MG63 (cell line): ENCODE data around the gene HAUS5. TPM values are rescaled to one million over a fixed set of nuclear protein-coding genes. Genes with fewer than 3 reads are reported as not detected.

Source experiments
- DNase-seq: peaks from one replicate; pipeline ENCODE4 v3.0.0-alpha.2; 2020
- H3K27me3 ChIP-seq: fragments of 250-450 bp; sonication (Bioruptor Pico); 2 replicates; pipeline ENCODE4 v1.5.1; 2020; ENCODE audit warnings: mild to moderate bottlenecking, moderate library complexity
- H3K36me3 ChIP-seq: fragments of 250-450 bp; sonication (Bioruptor Pico); 2 replicates; pipeline ENCODE4 v1.5.1; 2020; ENCODE audit warnings: mild to moderate bottlenecking, moderate library complexity
- H3K4me3 ChIP-seq: fragments of 250-450 bp; sonication (Bioruptor Pico); 2 replicates; pipeline ENCODE4 v1.5.1; 2020; ENCODE audit warnings: mild to moderate bottlenecking, moderate library complexity
- H3K9me3 ChIP-seq: fragments of 250-450 bp; sonication (Bioruptor Pico); 2 replicates; pipeline ENCODE4 v1.5.1; 2020; ENCODE audit warnings: mild to moderate bottlenecking, moderate library complexity
- total RNA-seq: library from RNA; depleted of rRNA; stranded (reverse); fragments of >200 nt; shearing (Covaris generic); gene quantifications from 2 replicates; pipeline ENCODE4 v1.2.3, GENCODE V29; 2014; ENCODE audit warnings: low replicate concordance

The HAUS5 gene
- total RNA-seq, 1 experiment from 2014 or later: 18.2 TPM

- H3K9me3 ChIP-seq: no peaks in the 10 kb centered on the region
- peak within 1 kb of the TSS; percentile 96 for H3K4me3 ChIP-seq
- no peaks in the 10 kb centered on the region for H3K27me3 ChIP-seq
- DNase-seq: peak; percentile 98
- peaks cover 34% of the 10 kb centered on the region for H3K36me3 ChIP-seq
Measured at GRCh38 chr19:35628565-35629331, 16.2 kb downstream of the HAUS5 start, which contains the start of gene RBM42. Gene RBM42 (plus strand): TSS chr19:35629036. CDS start chr19:35629154, 118 bp downstream.

- H3K36me3 ChIP-seq: peaks cover 39% of the 10 kb centered on the region
Measured at GRCh38 chr19:35629332-35629633, 16.7 kb downstream of the HAUS5 start.

GRCh38 chr19:35633727-35634440 lies 21.3 kb downstream of the HAUS5 start:
- Histone ChIP-seq H3K9me3 (no peaks in the 10 kb centered on the region), H3K4me3 (no peak overlapping the region), H3K36me3 (peaks cover 68% of the 10 kb centered on the region), H3K27me3 (no peaks in the 10 kb centered on the region)
- no peak for DNase-seq

More at GRCh38 chr19:35629332-35629633, 16.7 kb downstream of the HAUS5 start:
- H3K4me3 ChIP-seq: peak overlapping the region; percentile 96
- DNase-seq: no peak
- H3K9me3 ChIP-seq: no peaks in the 10 kb centered on the region
- H3K27me3 ChIP-seq: no peaks in the 10 kb centered on the region

GRCh38 chr19:35636651-35637050 lies 24.1 kb downstream of the HAUS5 start:
- H3K27me3 ChIP-seq: no peaks in the 10 kb centered on the region
- no peak for DNase-seq
- H3K4me3 ChIP-seq: no peak overlapping the region
- H3K9me3 ChIP-seq: no peaks in the 10 kb centered on the region
- peaks cover 53% of the 10 kb centered on the region for H3K36me3 ChIP-seq

- no peak for DNase-seq
- peaks cover 48% of the 10 kb centered on the region for H3K36me3 ChIP-seq
Measured at GRCh38 chr19:35637165-35637564, 24.6 kb downstream of the HAUS5 start.

GRCh38 chr19:35639321-35639639 lies 26.7 kb downstream of the HAUS5 start:
- no peak overlapping the region for H3K4me3 ChIP-seq
- no peaks in the 10 kb centered on the region for H3K9me3 ChIP-seq
- no peaks in the 10 kb centered on the region for H3K27me3 ChIP-seq
- H3K36me3 ChIP-seq: peaks cover 28% of the 10 kb centered on the region
- no peak for DNase-seq

More at GRCh38 chr19:35637165-35637564, 24.6 kb downstream of the HAUS5 start:
- H3K9me3 ChIP-seq: no peaks in the 10 kb centered on the region
- no peaks in the 10 kb centered on the region for H3K27me3 ChIP-seq
- H3K4me3 ChIP-seq: no peak overlapping the region

- no peaks in the 10 kb centered on the region for H3K9me3 ChIP-seq
- no peak for DNase-seq
- H3K36me3 ChIP-seq: peaks cover 24% of the 10 kb centered on the region
- H3K4me3 ChIP-seq: no peak overlapping the region
- no peaks in the 10 kb centered on the region for H3K27me3 ChIP-seq
Measured at GRCh38 chr19:35639863-35640262, 27.3 kb downstream of the HAUS5 start.

GRCh38 chr19:35641515-35642151 lies 29.1 kb downstream of the HAUS5 start, which contains the start of gene ETV2:
Gene ETV2 (plus strand): TSS chr19:35641745. CDS start chr19:35642461, 716 bp downstream.
- Histone ChIP-seq H3K4me3 (no peak within 1 kb of the TSS), H3K36me3 (peaks cover 14% of the 10 kb centered on the region), H3K9me3 (no peaks in the 10 kb centered on the region), H3K27me3 (no peaks in the 10 kb centered on the region)
- no peak for DNase-seq

- Histone ChIP-seq H3K27me3 (no peaks in the 10 kb centered on the region), H3K36me3 (peaks cover 7% of the 10 kb centered on the region), H3K4me3 (no peak overlapping the region), H3K9me3 (no peaks in the 10 kb centered on the region)
- DNase-seq: no peak
Measured at GRCh38 chr19:35642312-35642711, 29.8 kb downstream of the HAUS5 start.

GRCh38 chr19:35642798-35643254 lies 30.3 kb downstream of the HAUS5 start:
- H3K27me3 ChIP-seq: no peaks in the 10 kb centered on the region
- no peak for DNase-seq
- peaks cover 4% of the 10 kb centered on the region; the same call in 1 of the 2 replicates for H3K36me3 ChIP-seq
- H3K4me3 ChIP-seq: peak overlapping the region; percentile 56
- H3K9me3 ChIP-seq: no peaks in the 10 kb centered on the region

GRCh38 chr19:35643255-35644205 lies 31.0 kb downstream of the HAUS5 start:
- no peaks in the 10 kb centered on the region for H3K27me3 ChIP-seq
- H3K9me3 ChIP-seq: no peaks in the 10 kb centered on the region
- peak overlapping the region; percentile 56 for H3K4me3 ChIP-seq
- no peaks in the 10 kb centered on the region for H3K36me3 ChIP-seq
- DNase-seq: peak; percentile 86

- H3K9me3 ChIP-seq: no peaks in the 10 kb centered on the region
- peak overlapping the region; percentile 56 for H3K4me3 ChIP-seq
- no peaks in the 10 kb centered on the region for H3K36me3 ChIP-seq
- peak; percentile 99 for DNase-seq
- H3K27me3 ChIP-seq: no peaks in the 10 kb centered on the region
Measured at GRCh38 chr19:35644206-35644986, 31.9 kb downstream of the HAUS5 start.

- peak overlapping the region; percentile 56 for H3K4me3 ChIP-seq
- peaks cover 5% of the 10 kb centered on the region for H3K36me3 ChIP-seq
- no peaks in the 10 kb centered on the region for H3K9me3 ChIP-seq
- DNase-seq: peak; percentile 64
- H3K27me3 ChIP-seq: no peaks in the 10 kb centered on the region
Measured at GRCh38 chr19:35644987-35645679, 32.6 kb downstream of the HAUS5 start.

- Histone ChIP-seq H3K4me3 (no peak overlapping the region), H3K9me3 (no peaks in the 10 kb centered on the region), H3K27me3 (no peaks in the 10 kb centered on the region), H3K36me3 (peaks cover 10% of the 10 kb centered on the region)
- no peak for DNase-seq
Measured at GRCh38 chr19:35645680-35646511, 33.4 kb downstream of the HAUS5 start.
